IgD-negative memory B cell (primary cell): ENCODE data around the gene DGAT2. TPM values are rescaled to one million over a fixed set of nuclear protein-coding genes. Genes with fewer than 3 reads are reported as not detected.

ENCODE experiments used
- H3K27ac Mint-ChIP-seq, 3 donors: one replicate each; pipeline ENCODE4 v1.8.0; 2020 to 2022; ENCODE audit warnings: mild to moderate bottlenecking in 3 of 3, mixed read lengths in 3 of 3, moderate library complexity in 1 of 3
- H3K27me3 Mint-ChIP-seq: one replicate; pipeline ENCODE4 v1.8.0; 2021; ENCODE audit warnings: mixed read lengths
- H3K36me3 Mint-ChIP-seq: one replicate; pipeline ENCODE4 v1.8.0; 2020; ENCODE audit warnings: mild to moderate bottlenecking, mixed read lengths
- H3K4me1 Mint-ChIP-seq, 3 donors: one replicate each; pipeline ENCODE4 v1.8.0; 2020 to 2022; ENCODE audit warnings: mixed read lengths in 3 of 3, mild to moderate bottlenecking in 1 of 3
- H3K4me3 Mint-ChIP-seq, 4 donors: one replicate each; pipeline ENCODE4 v1.8.0; 2020 to 2022; ENCODE audit warnings: mild to moderate bottlenecking in 4 of 4, mixed read lengths in 4 of 4, moderate library complexity in 3 of 4
- H3K9me3 Mint-ChIP-seq, 3 donors: one replicate each; pipeline ENCODE4 v1.8.0; 2020 to 2021; ENCODE audit warnings: mixed read lengths in 3 of 3, mild to moderate bottlenecking in 1 of 3
- polyA plus RNA-seq: library from polyadenylated mRNA; unstranded; fragments of 300-500 nt; fragmentation: Illumina TruSeq; gene quantifications from one replicate; pipeline ENCODE4 v1.2.3, GENCODE V29; 2021

Gene DGAT2
- polyA plus RNA-seq, 1 donor from 2014 or later, result 21.9 TPM

GRCh38 chr11:75781831-75782230, 13.3 kb downstream of the DGAT2 start:
- Mint-ChIP-seq H3K36me3 (peaks cover 7% of the 10 kb centered on the region), H3K4me3 (no peak overlapping the region), H3K4me1 (peaks cover 12 to 22% (median 22%) of the 10 kb centered on the region in 3 donors), H3K27ac (no peak overlapping the region), H3K27me3 (no peaks in the 10 kb centered on the region), H3K9me3 (no peaks in the 10 kb centered on the region)

- no peaks in the 10 kb centered on the region for H3K27me3 Mint-ChIP-seq
- H3K4me1 Mint-ChIP-seq, result peaks cover 6 to 16% (median 14%) of the 10 kb centered on the region in 3 donors
- no peak overlapping the region for H3K27ac Mint-ChIP-seq
- no peak overlapping the region for H3K4me3 Mint-ChIP-seq
- peaks cover 6% of the 10 kb centered on the region for H3K36me3 Mint-ChIP-seq
- H3K9me3 Mint-ChIP-seq, result no peaks in the 10 kb centered on the region
These were observed 14.1 kb downstream of the DGAT2 start for GRCh38 chr11:75782540-75783263.

GRCh38 chr11:75783416-75784084, 15.0 kb downstream of the DGAT2 start:
- no peaks in the 10 kb centered on the region for H3K27me3 Mint-ChIP-seq
- no peak overlapping the region for H3K27ac Mint-ChIP-seq
- peaks cover 2% of the 10 kb centered on the region for H3K36me3 Mint-ChIP-seq
- peaks cover 3 to 12% (median 9%) of the 10 kb centered on the region in 3 donors for H3K4me1 Mint-ChIP-seq
- H3K4me3 Mint-ChIP-seq, result no peak overlapping the region
- no peaks in the 10 kb centered on the region for H3K9me3 Mint-ChIP-seq

GRCh38 chr11:75784085-75784478, 15.5 kb downstream of the DGAT2 start:
- no peaks in the 10 kb centered on the region for H3K27me3 Mint-ChIP-seq
- H3K4me1 Mint-ChIP-seq, result peaks cover 3 to 12% (median 9%) of the 10 kb centered on the region in 3 donors
- peaks cover 2% of the 10 kb centered on the region for H3K36me3 Mint-ChIP-seq
- no peak overlapping the region for H3K4me3 Mint-ChIP-seq
- H3K9me3 Mint-ChIP-seq, result no peaks in the 10 kb centered on the region
- H3K27ac Mint-ChIP-seq, result no peak overlapping the region

GRCh38 chr11:75784506-75784905, 15.9 kb downstream of the DGAT2 start:
- peaks cover 3 to 9% (median 9%) of the 10 kb centered on the region in 3 donors for H3K4me1 Mint-ChIP-seq
- H3K27ac Mint-ChIP-seq, result no peak overlapping the region
- peak overlapping the region in 1 of 4 donors; percentile 79 for H3K4me3 Mint-ChIP-seq

GRCh38 chr11:75785187-75785586, 16.6 kb downstream of the DGAT2 start:
- Mint-ChIP-seq H3K9me3 (no peaks in the 10 kb centered on the region), H3K4me1 (peaks cover 0 to 4% (median 2%) of the 10 kb centered on the region in 3 donors), H3K27me3 (no peaks in the 10 kb centered on the region), H3K27ac (no peak overlapping the region), H3K4me3 (no peak overlapping the region), H3K36me3 (peaks cover 2% of the 10 kb centered on the region)

More at GRCh38 chr11:75784506-75784905, 15.9 kb downstream of the DGAT2 start:
- no peaks in the 10 kb centered on the region for H3K9me3 Mint-ChIP-seq
- H3K36me3 Mint-ChIP-seq, result peaks cover 2% of the 10 kb centered on the region
- no peaks in the 10 kb centered on the region for H3K27me3 Mint-ChIP-seq

DNA sequence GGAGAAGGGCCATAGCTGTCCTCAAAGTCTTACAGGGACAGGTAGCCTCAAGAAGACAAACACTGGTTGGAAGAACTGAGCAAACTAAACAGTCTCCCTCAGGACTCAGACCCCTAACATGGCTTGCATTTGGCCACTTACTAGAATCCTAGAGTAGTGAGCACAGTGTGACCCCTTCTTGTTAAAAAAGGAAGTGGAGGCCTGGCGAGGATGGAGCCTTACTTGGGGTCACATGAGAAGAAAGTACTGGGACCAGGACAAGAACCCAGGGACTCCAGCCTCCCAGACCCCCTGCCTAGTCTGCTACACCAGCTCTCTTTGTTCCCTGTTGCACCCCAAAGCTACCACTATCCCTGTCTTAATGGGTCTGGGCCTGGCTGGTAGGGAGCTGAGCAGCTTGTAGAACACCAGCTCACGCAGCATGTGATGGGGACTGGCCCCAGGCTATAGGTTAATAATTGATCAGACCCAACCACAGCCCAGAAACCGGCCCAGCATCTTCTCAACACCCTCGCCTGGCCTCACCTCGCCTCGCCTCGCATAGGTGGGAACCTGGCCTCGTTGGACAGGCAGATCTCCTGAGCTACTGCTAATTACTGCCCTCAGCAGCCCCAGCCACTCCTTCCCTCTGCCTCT, 17.6 kb downstream of the DGAT2 start:
- Mint-ChIP-seq H3K27ac (peak overlapping the region in 1 of 3 donors; percentile 59), H3K4me3 (no peak overlapping the region), H3K9me3 (no peaks in the 10 kb centered on the region), H3K27me3 (no peaks in the 10 kb centered on the region), H3K4me1 (peaks cover 0 to 2% (median 0%) of the 10 kb centered on the region in 3 donors), H3K36me3 (peaks cover 2% of the 10 kb centered on the region)

- no peaks in the 10 kb centered on the region for H3K9me3 Mint-ChIP-seq
- no peak overlapping the region for H3K27ac Mint-ChIP-seq
- no peaks in the 10 kb centered on the region for H3K27me3 Mint-ChIP-seq
- H3K4me3 Mint-ChIP-seq, result no peak overlapping the region
- peaks cover 0 to 2% (median 0%) of the 10 kb centered on the region in 3 donors for H3K4me1 Mint-ChIP-seq
- H3K36me3 Mint-ChIP-seq, result peaks cover 3% of the 10 kb centered on the region
These were observed 20.9 kb downstream of the DGAT2 start for GRCh38 chr11:75789521-75789920.

DNA sequence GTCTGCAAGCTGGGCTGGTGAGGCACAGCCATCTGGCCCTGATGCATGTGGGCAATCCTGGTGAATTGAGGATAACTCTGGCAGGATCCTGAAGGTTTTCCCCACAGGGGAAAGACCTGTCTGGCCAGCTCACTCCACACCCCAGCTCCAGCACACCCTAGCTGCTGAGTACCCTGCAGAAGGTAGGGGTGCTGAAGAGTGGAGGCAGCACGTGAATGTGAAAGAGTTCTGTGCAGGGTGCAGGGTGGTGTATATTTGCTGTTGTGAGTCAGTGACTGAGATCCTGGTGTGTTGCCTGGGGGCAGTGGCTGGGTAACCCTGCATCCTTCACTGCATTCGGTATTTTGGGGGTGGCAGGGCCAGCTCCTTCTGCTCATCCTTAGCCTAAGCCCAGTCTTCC, 22.4 kb downstream of the DGAT2 start:
- Mint-ChIP-seq H3K4me3 (peak overlapping the region in 1 of 4 donors; percentile 25), H3K4me1 (no peaks in the 10 kb centered on the region), H3K27me3 (no peaks in the 10 kb centered on the region), H3K9me3 (no peaks in the 10 kb centered on the region), H3K27ac (no peak overlapping the region), H3K36me3 (peaks cover 1% of the 10 kb centered on the region)

DNA sequence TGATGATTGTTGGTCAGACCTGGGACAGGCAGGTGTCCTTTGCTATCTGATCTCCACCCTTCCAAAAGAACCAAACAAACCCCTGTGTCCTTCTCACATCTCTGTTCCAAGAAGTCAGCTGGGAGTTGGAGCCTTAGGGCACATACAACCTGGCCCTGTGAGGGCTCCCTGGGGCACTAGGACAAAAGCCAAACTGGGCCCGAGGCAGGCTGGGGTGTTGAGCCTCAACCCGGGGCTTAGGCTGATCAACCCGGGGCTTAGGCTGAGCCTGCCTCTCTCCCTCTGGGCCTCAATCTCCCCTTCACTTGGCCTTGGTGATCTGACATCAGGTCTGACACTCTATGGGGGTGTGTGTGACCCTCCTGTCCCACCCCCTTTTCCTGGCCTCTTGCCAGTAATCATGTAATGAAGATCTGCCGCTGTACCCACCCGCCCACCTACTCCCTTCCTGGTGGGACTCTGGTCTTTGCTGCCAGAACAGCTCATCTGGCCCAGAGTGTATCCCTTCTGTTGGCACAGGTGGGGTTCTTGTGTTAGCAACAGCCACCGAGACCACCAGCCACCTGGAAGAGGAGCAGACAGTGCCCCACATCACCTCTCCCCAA, 23.7 kb downstream of the DGAT2 start:
- no peak overlapping the region for H3K4me3 Mint-ChIP-seq
- peaks cover 2% of the 10 kb centered on the region for H3K27me3 Mint-ChIP-seq
- H3K36me3 Mint-ChIP-seq, result peaks cover 4% of the 10 kb centered on the region
- H3K9me3 Mint-ChIP-seq, result no peaks in the 10 kb centered on the region
- H3K4me1 Mint-ChIP-seq, result peaks cover 0 to 3% (median 3%) of the 10 kb centered on the region in 3 donors
- no peak overlapping the region for H3K27ac Mint-ChIP-seq

- no peaks in the 10 kb centered on the region for H3K9me3 Mint-ChIP-seq
- no peak overlapping the region for H3K4me3 Mint-ChIP-seq
- H3K27ac Mint-ChIP-seq, result no peak overlapping the region
- H3K27me3 Mint-ChIP-seq, result peaks cover 2% of the 10 kb centered on the region
- H3K4me1 Mint-ChIP-seq, result peaks cover 0 to 5% (median 5%) of the 10 kb centered on the region in 3 donors
- peaks cover 4% of the 10 kb centered on the region for H3K36me3 Mint-ChIP-seq
These were observed 24.6 kb downstream of the DGAT2 start for GRCh38 chr11:75792997-75793800.

GRCh38 chr11:75793966-75794365, 25.4 kb downstream of the DGAT2 start:
- Mint-ChIP-seq H3K4me3 (no peak overlapping the region), H3K4me1 (peaks cover 0 to 5% (median 5%) of the 10 kb centered on the region in 3 donors), H3K9me3 (no peaks in the 10 kb centered on the region), H3K27me3 (peaks cover 2% of the 10 kb centered on the region), H3K27ac (no peak overlapping the region), H3K36me3 (peaks cover 4% of the 10 kb centered on the region)

DNA sequence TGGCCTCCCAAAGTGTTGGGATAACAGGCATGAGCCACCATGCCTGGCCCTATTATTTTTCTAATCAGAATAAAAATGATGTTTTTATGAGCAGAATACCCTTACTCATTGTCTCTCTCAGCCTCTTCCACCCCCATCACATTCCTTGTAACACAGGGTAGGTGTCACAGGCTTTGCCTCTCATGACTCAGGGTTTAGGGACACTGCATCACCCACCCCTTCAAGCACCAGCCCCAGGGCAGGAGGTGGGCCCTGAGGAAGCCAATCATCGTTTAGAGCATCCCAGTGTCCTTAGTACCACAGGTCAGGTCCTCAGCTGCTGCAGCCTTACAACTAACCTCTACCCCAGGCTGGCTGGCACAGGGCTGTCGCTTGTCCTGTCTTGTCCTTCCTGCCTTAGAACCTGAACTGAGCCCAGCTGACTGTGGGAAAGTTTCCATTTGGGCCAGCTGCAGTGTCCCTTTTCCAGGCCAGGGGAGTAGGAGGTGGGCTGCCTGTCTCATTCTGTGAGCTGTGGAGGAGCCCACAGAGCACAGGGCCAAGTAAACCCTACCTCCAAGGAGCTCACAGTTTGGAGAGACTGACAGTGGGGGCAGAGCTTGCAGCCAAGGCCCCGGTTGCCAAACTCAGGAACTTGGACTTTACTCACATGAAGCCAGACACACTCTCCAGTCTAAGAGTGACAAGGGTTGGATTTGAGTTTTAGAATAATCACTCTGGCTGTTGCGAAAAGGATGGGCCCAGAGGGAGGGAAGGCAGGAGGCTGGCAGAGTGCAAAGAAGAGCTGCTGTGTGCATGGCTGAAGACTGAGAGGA, 26.9 kb downstream of the DGAT2 start:
- Mint-ChIP-seq H3K9me3 (no peaks in the 10 kb centered on the region), H3K36me3 (peaks cover 4% of the 10 kb centered on the region), H3K4me3 (no peak overlapping the region), H3K4me1 (peaks cover under 1 to 5% (median 5%) of the 10 kb centered on the region in 3 donors), H3K27me3 (peaks cover 2% of the 10 kb centered on the region), H3K27ac (peak overlapping the region in 1 of 3 donors; percentile 43)

- peak overlapping the region in 1 of 3 donors; percentile 12 for H3K27ac Mint-ChIP-seq
- no peaks in the 10 kb centered on the region for H3K9me3 Mint-ChIP-seq
- peaks cover 2% of the 10 kb centered on the region for H3K27me3 Mint-ChIP-seq
- H3K4me1 Mint-ChIP-seq, result peaks cover 5 to 6% (median 5%) of the 10 kb centered on the region in 3 donors
- H3K4me3 Mint-ChIP-seq, result no peak overlapping the region
- H3K36me3 Mint-ChIP-seq, result peaks cover 5% of the 10 kb centered on the region
These were observed 27.5 kb downstream of the DGAT2 start for GRCh38 chr11:75796091-75796435.
